Endothelial cell of umbilical vein (primary cell): ENCODE data around the gene GPR107. TPM values are rescaled to one million over a fixed set of nuclear protein-coding genes. Genes with fewer than 3 reads are reported as not detected.

ENCODE experiments used
- BruUV-seq: library from RNA; stranded (reverse); fragments of 400-500 nt; replicated peaks from 2 replicates; lab custom pipeline; 2021; lab: Mats Ljungman, UMichigan
- CTCF ChIA-PET: fragments of 300-600, 350-600 bp; sonication (Branson Sonifier 250); formaldehyde crosslinking; loops from one replicate; lab custom pipeline; 2021; ENCODE audit warnings: antibody characterized with exemption, inconsistent platforms; lab: Charles Lee
- POLR2A ChIA-PET: fragments of 300-600, 350-600 bp; sonication (Branson Sonifier 250); formaldehyde crosslinking; loops from one replicate; lab custom pipeline; 2021; ENCODE audit warnings: antibody characterized with exemption, inconsistent platforms; lab: Charles Lee
- DNase-seq: peaks from one replicate; pipeline ENCODE4 v3.0.0-alpha.2; 2011; ENCODE audit warnings: low read depth, low spot score
- FAIRE-seq: peaks from 2 replicates; lab custom pipeline; 2011; peaks lifted over from hg19 to GRCh38; lab: Jason Lieb, UNC
- H2AFZ ChIP-seq: 2 replicates; pipeline ENCODE4 v1.6.0; 2012; ENCODE audit warnings: low read depth, low read length, control low read depth, inconsistent platforms
- H3K27ac ChIP-seq: 2 replicates; pipeline ENCODE4 v1.5.1; 2011; ENCODE audit warnings: low read depth, mild to moderate bottlenecking, control low read depth, low read length, moderate library complexity; ENCODE audit not compliant: insufficient read depth
- H3K27me3 ChIP-seq, 2 experiments: 2 replicates each; pipeline versions ENCODE4 v1.6.0 to v1.6.1; 2011; ENCODE audit warnings: low read length in 2 of 2, mixed read lengths in 1 of 2; ENCODE audit not compliant: control insufficient read depth in 2 of 2, insufficient read depth in 2 of 2
- H3K36me3 ChIP-seq, 2 experiments: 2 replicates in 1 of 2; 3 replicates in 1 of 2; pipeline ENCODE4 v1.5.1; 2011; ENCODE audit warnings: low read length in 2 of 2, mild to moderate bottlenecking in 1 of 2, moderate library complexity in 1 of 2; ENCODE audit not compliant: control insufficient read depth in 2 of 2, insufficient read depth in 2 of 2; ENCODE audit errors: extremely low read depth in 1 of 2
- H3K4me1 ChIP-seq: 3 replicates; pipeline ENCODE4 v1.5.1; 2011; ENCODE audit warnings: mild to moderate bottlenecking, low read length; ENCODE audit not compliant: control insufficient read depth, insufficient read depth; ENCODE audit errors: extremely low read depth
- H3K4me2 ChIP-seq: 2 replicates; pipeline ENCODE4 v1.6.1; 2011; ENCODE audit warnings: low read length, control low read depth, mixed read lengths; ENCODE audit not compliant: insufficient read depth
- H3K4me3 ChIP-seq, 3 experiments: fragments of 200-600 bp in 1 of 3; sonication (generic), shearing (Covaris generic) in 1 of 3; replicated peaks in 1 of 3; 2 replicates each; pipeline ENCODE4 v1.5.1; 2011 to 2016; ENCODE audit warnings: control low read depth in 3 of 3, low read length in 3 of 3, mild to moderate bottlenecking in 2 of 3, inconsistent platforms in 1 of 3, low read depth in 1 of 3, moderate library complexity in 1 of 3; ENCODE audit not compliant: insufficient read depth in 1 of 3
- H3K79me2 ChIP-seq: 2 replicates; pipeline ENCODE4 v1.6.0; 2012; ENCODE audit warnings: low read length, inconsistent platforms; ENCODE audit not compliant: control insufficient read depth, insufficient read depth
- H3K9ac ChIP-seq: replicated peaks from 2 replicates; pipeline ENCODE3; 2011; ENCODE audit warnings: low read length, control low read depth; ENCODE audit not compliant: insufficient read depth; ENCODE audit errors: extremely low read depth
- H3K9me1 ChIP-seq: replicated peaks from 3 replicates; pipeline ENCODE4 v1.6.0; 2011; ENCODE audit warnings: mild to moderate bottlenecking, low read length; ENCODE audit not compliant: control insufficient read depth, insufficient read depth; ENCODE audit errors: extremely low read depth
- H3K9me3 ChIP-seq: replicated peaks from 2 replicates; pipeline ENCODE4 v1.5.1; 2012; ENCODE audit warnings: low read length, inconsistent platforms; ENCODE audit not compliant: control insufficient read depth, insufficient read depth
- H4K20me1 ChIP-seq: replicated peaks from 2 replicates; pipeline ENCODE3; 2011; ENCODE audit warnings: mild to moderate bottlenecking, low read length; ENCODE audit not compliant: control insufficient read depth, insufficient read depth; ENCODE audit errors: extremely low read depth
- EZH2 ChIP-seq: IDR thresholded peaks from 2 replicates; pipeline ENCODE4 v1.6.1; 2012; ENCODE audit warnings: borderline replicate concordance, low read depth, mild to moderate bottlenecking, moderate library complexity, low read length, inconsistent platforms; ENCODE audit not compliant: severe bottlenecking
- FOS ChIP-seq: IDR thresholded peaks from 2 replicates; pipeline ENCODE4 v1.6.1; 2011; ENCODE audit warnings: mild to moderate bottlenecking, low read length, moderate library complexity, borderline replicate concordance; ENCODE audit not compliant: insufficient read depth
- GATA2 ChIP-seq: IDR thresholded peaks from 2 replicates; pipeline ENCODE4 v1.7.0; 2011; ENCODE audit warnings: low read depth, mild to moderate bottlenecking, moderate library complexity, mixed read lengths, low read length; ENCODE audit not compliant: insufficient read length, insufficient read depth
- JUN ChIP-seq: IDR thresholded peaks from 2 replicates; pipeline ENCODE4 v1.6.1; 2011; ENCODE audit warnings: borderline replicate concordance, low read depth; ENCODE audit not compliant: insufficient read length, insufficient read depth
- MYC ChIP-seq: IDR thresholded peaks from one replicate; pipeline ENCODE4 v1.6.1; 2011; ENCODE audit warnings: mild to moderate bottlenecking, low read depth, low read length
- POLR2A ChIP-seq: IDR thresholded peaks from 2 replicates; pipeline ENCODE4 v1.6.1; 2012; ENCODE audit warnings: low read depth, mild to moderate bottlenecking, control low read depth, low read length
- POLR2AphosphoS5 ChIP-seq: IDR thresholded peaks from 2 replicates; pipeline ENCODE4 v1.6.1; 2012; ENCODE audit warnings: low read depth, mild to moderate bottlenecking, control low read depth, low read length, moderate library complexity; ENCODE audit not compliant: insufficient read depth
- dilution Hi-C: fragments of 300-500 bp; cut with MboI; formaldehyde crosslinking; loops from one replicate; pipeline ENCODE4 v1.15.0; 2019; ENCODE audit warnings: low sequenced_read_pairs; ENCODE audit not compliant: extremely low pct_ligation_motif_present
- intact Hi-C: fragments of 100-400 bp; cut with micrococcal nuclease; formaldehyde crosslinking; loops from one replicate; pipeline ENCODE4 v1.10.0; 2022
- polyA plus RNA-seq, 4 experiments: library from polyadenylated mRNA; depleted of rRNA in 3 of 4; stranded (reverse) in 3 of 4; unstranded in 1 of 4; fragments of >200 nt; gene quantifications; 2 replicates each; pipeline versions ENCODE4 v1.2.1 to v1.2.3, GENCODE V29; 2011 to 2012; ENCODE audit warnings: missing spikeins in 1 of 4
- total RNA-seq: library from RNA; stranded (reverse); gene quantifications from 2 replicates; pipeline ENCODE4 v1.2.3, GENCODE V29; 2021
- TF ChIP-seq, protein P1 (sequence below): IDR thresholded peaks from 2 replicates; pipeline ENCODE4 v1.6.1; 2011; ENCODE audit not compliant: insufficient read depth, insufficient read length
- TF ChIP-seq, protein P2 (sequence below), 2 donors: IDR thresholded peaks; 1 replicate in 1 of 2; 2 replicates in 1 of 2; pipeline ENCODE4 v1.5.1; 2011; ENCODE audit warnings: low read length in 2 of 2, mild to moderate bottlenecking in 2 of 2, moderate library complexity in 2 of 2, control low read depth in 1 of 2, inconsistent platforms in 1 of 2, low read depth in 1 of 2; ENCODE audit not compliant: insufficient read depth in 1 of 2; ENCODE audit errors: extremely low read depth in 1 of 2

GPR107 gene
- total and polyA plus RNA-seq, 2 donors (not counting 3 experiments of a cell fraction or from before 2014, with no cell fraction given), result 27.2 to 38.9 TPM

DNA sequence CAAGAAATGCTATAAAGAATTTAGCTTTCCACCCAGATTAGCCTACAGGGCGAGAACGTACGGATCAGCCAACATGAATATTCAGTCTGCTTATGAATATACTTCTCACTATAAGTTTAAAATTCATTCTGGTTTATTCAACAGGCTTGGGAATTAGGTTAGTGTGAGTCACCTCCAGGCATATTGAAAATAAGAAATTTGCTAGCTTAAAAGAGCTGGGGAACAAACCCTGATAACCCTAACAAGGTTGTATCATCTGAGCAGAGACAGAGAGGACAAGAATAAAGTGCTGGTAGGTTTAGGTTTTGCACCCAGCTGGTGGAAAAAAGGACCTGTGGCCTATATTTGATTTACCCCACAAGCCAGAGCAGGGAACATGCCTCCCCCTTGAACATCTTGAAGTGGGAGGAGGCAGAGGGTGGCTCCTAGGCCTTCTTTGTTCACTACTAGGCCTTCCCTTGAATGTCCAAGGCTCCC is 23.0 kb upstream of the GPR107 start:
- FAIRE-seq, result no peak
- Histone ChIP-seq H3K79me2 (peaks cover 8% of the 10 kb centered on the region), H2AFZ (no peak overlapping the region), H3K4me3 (no peak overlapping the region), H3K9me3 (no peaks in the 10 kb centered on the region), H3K9me1 (no peaks in the 10 kb centered on the region), H3K27me3 (no peaks in the 10 kb centered on the region), H3K4me1 (peaks cover 7% of the 10 kb centered on the region), H3K4me2 (no peak overlapping the region), H4K20me1 (peaks cover 4% of the 10 kb centered on the region), H3K27ac (no peak overlapping the region), H3K36me3 (no peaks in the 10 kb centered on the region), H3K9ac (no peak overlapping the region)
- intact Hi-C loops, result no loop called here
- BruUV-seq, result no TSS peak
- no peak for TF ChIP-seq POLR2A
- no peak for TF ChIP-seq MYC
- no peak for TF ChIP-seq GATA2
- TF ChIP-seq, protein P1, sequence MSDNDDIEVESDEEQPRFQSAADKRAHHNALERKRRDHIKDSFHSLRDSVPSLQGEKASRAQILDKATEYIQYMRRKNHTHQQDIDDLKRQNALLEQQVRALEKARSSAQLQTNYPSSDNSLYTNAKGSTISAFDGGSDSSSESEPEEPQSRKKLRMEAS, result no peak
- TF ChIP-seq, protein P2, sequence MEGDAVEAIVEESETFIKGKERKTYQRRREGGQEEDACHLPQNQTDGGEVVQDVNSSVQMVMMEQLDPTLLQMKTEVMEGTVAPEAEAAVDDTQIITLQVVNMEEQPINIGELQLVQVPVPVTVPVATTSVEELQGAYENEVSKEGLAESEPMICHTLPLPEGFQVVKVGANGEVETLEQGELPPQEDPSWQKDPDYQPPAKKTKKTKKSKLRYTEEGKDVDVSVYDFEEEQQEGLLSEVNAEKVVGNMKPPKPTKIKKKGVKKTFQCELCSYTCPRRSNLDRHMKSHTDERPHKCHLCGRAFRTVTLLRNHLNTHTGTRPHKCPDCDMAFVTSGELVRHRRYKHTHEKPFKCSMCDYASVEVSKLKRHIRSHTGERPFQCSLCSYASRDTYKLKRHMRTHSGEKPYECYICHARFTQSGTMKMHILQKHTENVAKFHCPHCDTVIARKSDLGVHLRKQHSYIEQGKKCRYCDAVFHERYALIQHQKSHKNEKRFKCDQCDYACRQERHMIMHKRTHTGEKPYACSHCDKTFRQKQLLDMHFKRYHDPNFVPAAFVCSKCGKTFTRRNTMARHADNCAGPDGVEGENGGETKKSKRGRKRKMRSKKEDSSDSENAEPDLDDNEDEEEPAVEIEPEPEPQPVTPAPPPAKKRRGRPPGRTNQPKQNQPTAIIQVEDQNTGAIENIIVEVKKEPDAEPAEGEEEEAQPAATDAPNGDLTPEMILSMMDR (IDR thresholded peaks at IDR 0.05; ENCODE audit: extremely low read depth in 1 of 2, insufficient read depth in 1 of 2, low read depth in 1 of 2, low read length in 2 of 2), result no peak
- TF ChIP-seq JUN, result no peak
- TF ChIP-seq EZH2, result no peak
- TF ChIP-seq FOS, result no peak
- no peak for TF ChIP-seq POLR2AphosphoS5
- dilution Hi-C loops, result no loop called here
- POLR2A ChIA-PET, result no interaction called here
- CTCF ChIA-PET, result interaction anchor here (1.2 to 1.5 kb wide), 2 partner anchors 11 to 92 kb away, joined by 3 to 4 read pairs; no protein-coding TSS in a partner anchor
- DNase-seq, result no peak
